Upper lobe of right lung (tissue), 1 donor: ENCODE data around the gene ABR. TPM values are rescaled to one million over a fixed set of nuclear protein-coding genes. Genes with fewer than 3 reads are reported as not detected.

ENCODE experiments used
- ATAC-seq: fragments of 200-7000 bp; cut with Tn5 transposase; one replicate; pipeline ENCODE4 v1.9.1; 2020; ENCODE audit warnings: mild to moderate bottlenecking, moderate library complexity
- DNase-seq: peaks from one replicate; pipeline ENCODE4 v3.0.0-alpha.2; 2020
- H3K27ac ChIP-seq: fragments of 200-600 bp; one replicate; pipeline ENCODE4 v1.8.0; 2022
- H3K27me3 ChIP-seq: fragments of 200-600 bp; one replicate; pipeline ENCODE4 v1.8.0; 2022; ENCODE audit warnings: mild to moderate bottlenecking
- H3K36me3 ChIP-seq: fragments of 200-600 bp; one replicate; pipeline ENCODE4 v1.8.0; 2022
- H3K4me1 ChIP-seq: fragments of 200-600 bp; one replicate; pipeline ENCODE4 v1.8.0; 2022
- H3K4me3 ChIP-seq: fragments of 200-600 bp; one replicate; pipeline ENCODE4 v1.8.0; 2022; ENCODE audit warnings: mild to moderate bottlenecking
- H3K9me3 ChIP-seq: fragments of 200-600 bp; one replicate; pipeline ENCODE4 v1.8.0; 2022
- intact Hi-C: fragments of 100-400 bp; cut with DNase I; formaldehyde crosslinking; loops from one replicate; pipeline ENCODE4 v1.11.0; 2022
- total RNA-seq: library from RNA; stranded (reverse); fragmentation: NEBNext Ultra II Directional; extraction: Animal tissue kit (Norgen Biotek cat#: 25700); gene quantifications from one replicate; pipeline ENCODE4 v1.2.1, GENCODE V29; 2021
- TF ChIP-seq, protein P1 (sequence below): fragments of 200-600 bp; IDR thresholded peaks from one replicate; pipeline ENCODE4 v1.8.0; 2022; ENCODE audit warnings: antibody characterized with exemption
- donor health status: DM: no; HTN: yes; CAD: no; lungs with severe emphysema.

The ABR gene
- total RNA-seq, 1 donor from 2014 or later: 185 TPM

GRCh38 chr17:1012823-1013728, 166.7 kb downstream of the ABR start:
- ATAC-seq: no peak
- no peak overlapping the region for H3K27ac ChIP-seq
- peaks cover 48% of the 10 kb centered on the region for H3K36me3 ChIP-seq
- TF ChIP-seq, protein P1, sequence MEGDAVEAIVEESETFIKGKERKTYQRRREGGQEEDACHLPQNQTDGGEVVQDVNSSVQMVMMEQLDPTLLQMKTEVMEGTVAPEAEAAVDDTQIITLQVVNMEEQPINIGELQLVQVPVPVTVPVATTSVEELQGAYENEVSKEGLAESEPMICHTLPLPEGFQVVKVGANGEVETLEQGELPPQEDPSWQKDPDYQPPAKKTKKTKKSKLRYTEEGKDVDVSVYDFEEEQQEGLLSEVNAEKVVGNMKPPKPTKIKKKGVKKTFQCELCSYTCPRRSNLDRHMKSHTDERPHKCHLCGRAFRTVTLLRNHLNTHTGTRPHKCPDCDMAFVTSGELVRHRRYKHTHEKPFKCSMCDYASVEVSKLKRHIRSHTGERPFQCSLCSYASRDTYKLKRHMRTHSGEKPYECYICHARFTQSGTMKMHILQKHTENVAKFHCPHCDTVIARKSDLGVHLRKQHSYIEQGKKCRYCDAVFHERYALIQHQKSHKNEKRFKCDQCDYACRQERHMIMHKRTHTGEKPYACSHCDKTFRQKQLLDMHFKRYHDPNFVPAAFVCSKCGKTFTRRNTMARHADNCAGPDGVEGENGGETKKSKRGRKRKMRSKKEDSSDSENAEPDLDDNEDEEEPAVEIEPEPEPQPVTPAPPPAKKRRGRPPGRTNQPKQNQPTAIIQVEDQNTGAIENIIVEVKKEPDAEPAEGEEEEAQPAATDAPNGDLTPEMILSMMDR: no peak
- no peaks in the 10 kb centered on the region for H3K4me1 ChIP-seq
- H3K9me3 ChIP-seq: no peaks in the 10 kb centered on the region
- no peak for DNase-seq
- H3K27me3 ChIP-seq: no peaks in the 10 kb centered on the region
- no peak overlapping the region for H3K4me3 ChIP-seq
- intact Hi-C loops: no loop called here

DNA sequence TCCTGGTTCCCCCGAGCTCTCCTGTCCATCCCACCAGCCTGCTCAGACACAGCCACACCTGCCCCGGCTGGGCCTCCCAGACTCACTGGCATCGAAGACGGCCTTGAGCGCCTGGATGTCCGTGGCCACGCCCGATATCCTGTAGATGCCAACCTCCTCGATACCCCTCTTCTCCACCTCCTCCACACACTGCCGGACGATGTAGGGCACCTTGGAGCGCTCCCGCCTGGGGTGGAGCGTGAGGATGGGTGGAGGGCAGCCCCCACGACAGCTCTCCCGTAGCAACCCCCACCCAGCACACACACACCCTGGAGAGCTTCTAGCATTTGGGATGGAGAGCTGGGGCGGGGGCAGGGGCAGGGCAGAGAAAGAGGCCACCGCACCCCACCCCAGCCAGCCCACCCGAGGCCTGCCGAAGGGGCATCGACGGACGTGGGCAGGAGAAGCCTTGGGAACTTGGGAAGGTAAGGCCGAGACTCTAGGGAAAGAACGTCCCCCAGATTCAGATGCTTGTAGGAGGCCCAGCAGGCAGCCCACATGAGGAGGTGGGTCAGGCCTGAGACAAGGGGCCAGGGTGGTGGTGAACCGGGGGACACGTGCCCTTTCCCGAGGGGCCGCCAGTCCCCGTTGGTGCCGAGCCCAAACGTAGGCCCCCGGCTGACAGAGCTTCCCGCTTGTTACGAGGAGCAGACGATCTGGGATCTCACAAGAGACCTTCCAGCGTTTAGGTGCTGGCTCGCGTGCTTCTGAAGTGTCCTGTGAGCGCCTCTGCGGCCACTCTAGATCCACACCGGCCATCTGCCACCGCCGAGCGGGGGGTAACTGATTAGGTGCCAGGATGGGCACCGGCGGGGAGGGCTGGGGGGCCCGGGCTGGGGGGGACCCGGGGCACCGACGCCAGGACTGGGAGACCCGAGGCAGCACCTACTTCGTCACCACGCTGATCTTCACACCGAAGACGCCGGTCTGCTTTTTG, 167.7 kb downstream of the ABR start:
- no peak for ATAC-seq
- Histone ChIP-seq H3K36me3 (peaks cover 58% of the 10 kb centered on the region), H3K27ac (no peak overlapping the region), H3K27me3 (no peaks in the 10 kb centered on the region), H3K4me3 (no peak overlapping the region), H3K4me1 (peaks cover 9% of the 10 kb centered on the region), H3K9me3 (no peaks in the 10 kb centered on the region)
- no peak for DNase-seq
- TF ChIP-seq, protein P1: no peak
- intact Hi-C loops: no loop called here

DNA sequence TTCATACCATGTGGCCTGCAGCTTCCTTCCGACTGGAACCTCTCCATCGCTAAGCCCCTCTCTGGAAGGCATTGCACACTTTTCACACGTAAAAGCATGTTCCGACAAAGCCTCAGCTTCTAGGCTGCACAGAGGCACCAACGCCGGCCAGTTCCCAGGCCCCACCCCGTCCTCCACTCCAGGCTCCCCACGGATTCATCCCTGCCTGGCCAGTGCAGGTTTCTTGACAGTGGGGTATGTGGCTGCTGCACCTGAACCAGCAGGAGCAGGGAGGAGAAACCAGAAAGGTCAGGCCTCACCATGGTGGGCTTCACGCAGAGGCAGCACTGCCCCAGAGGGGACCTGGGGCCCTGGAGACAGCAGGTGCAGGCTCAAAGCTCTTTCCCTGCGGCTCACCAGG, 168.6 kb downstream of the ABR start:
- Histone ChIP-seq H3K9me3 (no peaks in the 10 kb centered on the region), H3K4me3 (no peak overlapping the region), H3K4me1 (peaks cover 12% of the 10 kb centered on the region), H3K36me3 (peaks cover 64% of the 10 kb centered on the region), H3K27me3 (no peaks in the 10 kb centered on the region), H3K27ac (no peak overlapping the region)
- ATAC-seq (no peak), DNase-seq (no peak)
- intact Hi-C loops: no loop called here
- TF ChIP-seq, protein P1: no peak

GRCh38 chr17:1010586-1010985, 169.2 kb downstream of the ABR start:
- H3K4me1 ChIP-seq: peaks cover 18% of the 10 kb centered on the region
- ATAC-seq (no peak), DNase-seq (no peak)
- no peak overlapping the region for H3K4me3 ChIP-seq
- TF ChIP-seq, protein P1: no peak
- H3K9me3 ChIP-seq: no peaks in the 10 kb centered on the region
- H3K36me3 ChIP-seq: peaks cover 69% of the 10 kb centered on the region
- H3K27me3 ChIP-seq: no peaks in the 10 kb centered on the region
- no peak overlapping the region for H3K27ac ChIP-seq
- intact Hi-C loops: no loop called here

GRCh38 chr17:1010086-1010450, 169.7 kb downstream of the ABR start:
- peaks cover 74% of the 10 kb centered on the region for H3K36me3 ChIP-seq
- peaks cover 23% of the 10 kb centered on the region for H3K4me1 ChIP-seq
- peak overlapping the region; percentile 36 for H3K27ac ChIP-seq
- TF ChIP-seq, protein P1: no peak
- ATAC-seq (no peak), DNase-seq (no peak)
- H3K27me3 ChIP-seq: no peaks in the 10 kb centered on the region
- intact Hi-C loops: no loop called here
- H3K9me3 ChIP-seq: no peaks in the 10 kb centered on the region
- H3K4me3 ChIP-seq: no peak overlapping the region
